HepG2 (cell line): Measurements from ENCODE around the gene ARHGAP35. TPM values are rescaled to one million over a fixed set of nuclear protein-coding genes. Genes with fewer than 3 reads are reported as not detected.

ENCODE experiments used
- HMG20B ChIP-seq: conservative IDR thresholded peaks from 2 replicates; pipeline ENCODE4 v1.6.1; 2016; ENCODE audit warnings: missing genetic modification reagents, missing compliant biosample characterization
- JARID2 ChIP-seq: sonication (generic); formaldehyde crosslinking; IDR thresholded peaks from 2 replicates; pipeline ENCODE4 v1.8.1; 2023; ENCODE audit warnings: missing genetic modification reagents, inconsistent platforms; ENCODE audit not compliant: insufficient replicate concordance
- MAX ChIP-seq: IDR thresholded peaks from 2 replicates; pipeline ENCODE4 v1.6.1; 2012; ENCODE audit warnings: inconsistent platforms
- POGZ ChIP-seq: sonication (generic); formaldehyde crosslinking; IDR thresholded peaks from 2 replicates; pipeline ENCODE4 v1.4.0; 2020; ENCODE audit warnings: mild to moderate bottlenecking, missing genetic modification reagents
- RAD21 ChIP-seq: fragments of 450-650 bp; formaldehyde crosslinking; IDR thresholded peaks from 2 replicates; pipeline ENCODE4 v1.5.0; 2020; ENCODE audit warnings: mild to moderate bottlenecking
- TCF7 ChIP-seq: sonication (generic); IDR thresholded peaks from 2 replicates; pipeline ENCODE4 v1.6.1; 2016; ENCODE audit warnings: antibody characterized with exemption, low read depth
- YEATS4 ChIP-seq: sonication (generic); formaldehyde crosslinking; IDR thresholded peaks from 2 replicates; pipeline ENCODE4 v1.4.0; 2020; ENCODE audit warnings: missing genetic modification reagents, borderline replicate concordance
- ZNF138 ChIP-seq: sonication (generic); formaldehyde crosslinking; IDR thresholded peaks from 2 replicates; pipeline ENCODE4 v1.5.0; 2020; ENCODE audit warnings: mild to moderate bottlenecking, low read depth, missing genetic modification reagents
- ZNF317 ChIP-seq: sonication (generic); formaldehyde crosslinking; IDR thresholded peaks from 2 replicates; pipeline ENCODE4 v1.5.0; 2020; ENCODE audit warnings: mild to moderate bottlenecking, missing genetic modification reagents
- ZNF503 ChIP-seq: sonication (generic); formaldehyde crosslinking; IDR thresholded peaks from 2 replicates; pipeline ENCODE4 v1.4.0; 2020; ENCODE audit warnings: missing genetic modification reagents
- ZNF792 ChIP-seq: IDR thresholded peaks from 2 replicates; pipeline ENCODE4 v1.6.1; 2016
- ZNF816 ChIP-seq: sonication (generic); formaldehyde crosslinking; IDR thresholded peaks from 2 replicates; pipeline ENCODE4 v1.8.0; 2022; ENCODE audit warnings: missing genetic modification reagents, mild to moderate bottlenecking, borderline replicate concordance
- ZNF878 ChIP-seq: sonication (generic); formaldehyde crosslinking; IDR thresholded peaks from 2 replicates; pipeline ENCODE4 v1.8.1; 2023; ENCODE audit warnings: mild to moderate bottlenecking, missing genetic modification reagents, moderate library complexity
- polyA plus RNA-seq, 8 experiments: library from polyadenylated mRNA; depleted of rRNA in 3 of 8; stranded (reverse) in 7 of 8; unstranded in 1 of 8; fragments of >200 nt; fragmentation: Illumina TruSeq in 4 of 8; extraction: Trizol in 4 of 8; gene quantifications; 2 replicates each; pipeline versions ENCODE4 v1.2.1 to v1.2.3, GENCODE V29; 2011 to 2016; ENCODE audit warnings: low read depth in 4 of 8, missing spikeins in 1 of 8, mixed read lengths in 1 of 8; ENCODE audit not compliant: insufficient read depth in 1 of 8
- total RNA-seq, 5 experiments: library from RNA; depleted of rRNA; stranded (reverse); fragments of >200 nt; fragmentation: Illumina TruSeq; extraction: Trizol; gene quantifications; 2 replicates each; pipeline ENCODE4 v1.2.3, GENCODE V29; 2016; ENCODE audit warnings: low read depth in 1 of 5
- TF ChIP-seq, protein P1 (sequence below): sonication (generic); formaldehyde crosslinking; IDR thresholded peaks from 2 replicates; pipeline ENCODE4 v1.4.0; 2020; ENCODE audit warnings: missing genetic modification reagents, low read depth, mild to moderate bottlenecking, borderline replicate concordance
- TF ChIP-seq, protein P2 (sequence below): sonication (generic); formaldehyde crosslinking; IDR thresholded peaks from 2 replicates; pipeline ENCODE4 v1.8.0; 2022; ENCODE audit warnings: missing genetic modification reagents, mild to moderate bottlenecking, moderate library complexity, borderline replicate concordance
- TF ChIP-seq, protein P3 (sequence below): sonication (generic); formaldehyde crosslinking; IDR thresholded peaks from 2 replicates; pipeline ENCODE4 v1.4.0; 2020; ENCODE audit warnings: missing genetic modification reagents
- TF ChIP-seq, protein P4 (sequence below): sonication (generic); formaldehyde crosslinking; IDR thresholded peaks from 2 replicates; pipeline ENCODE4 v1.5.1; 2020; ENCODE audit warnings: missing genetic modification reagents, mild to moderate bottlenecking, borderline replicate concordance

ARHGAP35 gene
- total and polyA plus RNA-seq, 2 of the 13 experiments (the other 11 are each of a cell fraction or from before 2014, with no cell fraction given), result 30.1 to 30.2 TPM

DNA sequence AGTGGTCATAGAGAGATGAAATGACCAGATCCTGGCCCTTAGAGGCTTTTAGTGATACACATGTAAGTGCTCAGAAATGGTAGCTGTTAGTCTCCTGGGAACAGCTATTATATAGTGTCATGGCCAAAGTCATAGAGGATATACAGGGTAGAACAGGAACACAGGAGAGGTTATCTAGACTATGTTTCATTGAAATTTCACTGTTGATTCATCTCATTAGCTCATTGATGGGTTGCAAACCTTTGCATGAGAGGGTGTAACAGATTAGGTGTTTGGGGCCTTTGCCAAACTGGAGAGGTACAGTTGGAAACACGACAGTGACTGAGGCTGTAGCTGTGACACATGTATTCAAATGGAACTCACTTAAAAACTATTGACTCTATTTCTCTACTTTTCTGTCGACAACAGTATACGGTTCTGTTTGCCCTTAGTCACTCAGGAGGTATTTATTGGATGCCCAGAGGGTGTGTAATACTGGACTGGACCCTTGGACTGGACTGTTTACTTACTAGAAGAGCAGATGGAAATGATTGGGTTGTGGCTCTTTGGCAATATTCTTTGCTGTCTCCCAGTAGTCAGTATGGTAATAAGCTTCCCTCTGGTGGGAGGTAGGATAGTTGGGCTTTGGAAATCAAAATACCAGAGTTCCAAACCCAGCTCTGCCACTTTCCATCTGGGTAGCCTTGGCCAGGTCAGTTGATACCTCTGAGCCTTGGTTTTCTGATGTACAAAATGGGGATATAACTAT, 29.8 kb downstream of the ARHGAP35 start (continued):
- TF ChIP-seq ZNF138 (no peak), ZNF816 (no peak; the same call in 1 of the 2 replicates), TCF7 (no peak), POGZ (CRISPR knock-in tag) (peak; percentile 78), ZNF878 (0 out of 2 replicates have a peak, but pooled peaks have one; percentile 36), ZNF503 (CRISPR knock-in tag) (peak; percentile 51; the same call in 1 of the 2 replicates), HMG20B (peak; percentile 44; the same call in 1 of the 2 replicates), ZNF317 (CRISPR knock-in tag) (peak; percentile 70; the same call in 1 of the 2 replicates), YEATS4 (peak; percentile 27; the same call in 1 of the 2 replicates), ZNF792 (CRISPR knock-in tag) (peak; percentile 72; the same call in 1 of the 2 replicates), MAX (peak; percentile 55; the same call in 1 of the 2 replicates), RAD21 (peak; percentile 67), JARID2 (CRISPR knock-in tag) (no peak)
- TF ChIP-seq, protein P1, sequence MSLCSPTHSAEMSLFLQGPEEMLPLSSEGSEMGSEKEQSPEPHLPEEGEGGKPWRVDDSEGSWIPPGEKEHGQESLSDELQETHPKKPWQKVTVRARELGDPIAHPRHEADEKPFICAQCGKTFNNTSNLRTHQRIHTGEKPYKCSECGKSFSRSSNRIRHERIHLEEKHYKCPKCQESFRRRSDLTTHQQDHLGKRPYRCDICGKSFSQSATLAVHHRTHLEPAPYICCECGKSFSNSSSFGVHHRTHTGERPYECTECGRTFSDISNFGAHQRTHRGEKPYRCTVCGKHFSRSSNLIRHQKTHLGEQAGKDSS (CRISPR knock-in tag), result peak; percentile 67; the same call in 1 of the 2 replicates
- TF ChIP-seq, protein P2, sequence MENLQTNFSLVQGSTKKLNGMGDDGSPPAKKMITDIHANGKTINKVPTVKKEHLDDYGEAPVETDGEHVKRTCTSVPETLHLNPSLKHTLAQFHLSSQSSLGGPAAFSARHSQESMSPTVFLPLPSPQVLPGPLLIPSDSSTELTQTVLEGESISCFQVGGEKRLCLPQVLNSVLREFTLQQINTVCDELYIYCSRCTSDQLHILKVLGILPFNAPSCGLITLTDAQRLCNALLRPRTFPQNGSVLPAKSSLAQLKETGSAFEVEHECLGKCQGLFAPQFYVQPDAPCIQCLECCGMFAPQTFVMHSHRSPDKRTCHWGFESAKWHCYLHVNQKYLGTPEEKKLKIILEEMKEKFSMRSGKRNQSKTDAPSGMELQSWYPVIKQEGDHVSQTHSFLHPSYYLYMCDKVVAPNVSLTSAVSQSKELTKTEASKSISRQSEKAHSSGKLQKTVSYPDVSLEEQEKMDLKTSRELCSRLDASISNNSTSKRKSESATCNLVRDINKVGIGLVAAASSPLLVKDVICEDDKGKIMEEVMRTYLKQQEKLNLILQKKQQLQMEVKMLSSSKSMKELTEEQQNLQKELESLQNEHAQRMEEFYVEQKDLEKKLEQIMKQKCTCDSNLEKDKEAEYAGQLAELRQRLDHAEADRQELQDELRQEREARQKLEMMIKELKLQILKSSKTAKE, result 0 out of 2 replicates have a peak, but pooled peaks have one; percentile 7
- TF ChIP-seq, protein P3, sequence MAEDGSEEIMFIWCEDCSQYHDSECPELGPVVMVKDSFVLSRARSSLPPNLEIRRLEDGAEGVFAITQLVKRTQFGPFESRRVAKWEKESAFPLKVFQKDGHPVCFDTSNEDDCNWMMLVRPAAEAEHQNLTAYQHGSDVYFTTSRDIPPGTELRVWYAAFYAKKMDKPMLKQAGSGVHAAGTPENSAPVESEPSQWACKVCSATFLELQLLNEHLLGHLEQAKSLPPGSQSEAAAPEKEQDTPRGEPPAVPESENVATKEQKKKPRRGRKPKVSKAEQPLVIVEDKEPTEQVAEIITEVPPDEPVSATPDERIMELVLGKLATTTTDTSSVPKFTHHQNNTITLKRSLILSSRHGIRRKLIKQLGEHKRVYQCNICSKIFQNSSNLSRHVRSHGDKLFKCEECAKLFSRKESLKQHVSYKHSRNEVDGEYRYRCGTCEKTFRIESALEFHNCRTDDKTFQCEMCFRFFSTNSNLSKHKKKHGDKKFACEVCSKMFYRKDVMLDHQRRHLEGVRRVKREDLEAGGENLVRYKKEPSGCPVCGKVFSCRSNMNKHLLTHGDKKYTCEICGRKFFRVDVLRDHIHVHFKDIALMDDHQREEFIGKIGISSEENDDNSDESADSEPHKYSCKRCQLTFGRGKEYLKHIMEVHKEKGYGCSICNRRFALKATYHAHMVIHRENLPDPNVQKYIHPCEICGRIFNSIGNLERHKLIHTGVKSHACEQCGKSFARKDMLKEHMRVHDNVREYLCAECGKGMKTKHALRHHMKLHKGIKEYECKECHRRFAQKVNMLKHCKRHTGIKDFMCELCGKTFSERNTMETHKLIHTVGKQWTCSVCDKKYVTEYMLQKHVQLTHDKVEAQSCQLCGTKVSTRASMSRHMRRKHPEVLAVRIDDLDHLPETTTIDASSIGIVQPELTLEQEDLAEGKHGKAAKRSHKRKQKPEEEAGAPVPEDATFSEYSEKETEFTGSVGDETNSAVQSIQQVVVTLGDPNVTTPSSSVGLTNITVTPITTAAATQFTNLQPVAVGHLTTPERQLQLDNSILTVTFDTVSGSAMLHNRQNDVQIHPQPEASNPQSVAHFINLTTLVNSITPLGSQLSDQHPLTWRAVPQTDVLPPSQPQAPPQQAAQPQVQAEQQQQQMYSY (CRISPR knock-in tag), result peak; percentile 96
- TF ChIP-seq, protein P4, sequence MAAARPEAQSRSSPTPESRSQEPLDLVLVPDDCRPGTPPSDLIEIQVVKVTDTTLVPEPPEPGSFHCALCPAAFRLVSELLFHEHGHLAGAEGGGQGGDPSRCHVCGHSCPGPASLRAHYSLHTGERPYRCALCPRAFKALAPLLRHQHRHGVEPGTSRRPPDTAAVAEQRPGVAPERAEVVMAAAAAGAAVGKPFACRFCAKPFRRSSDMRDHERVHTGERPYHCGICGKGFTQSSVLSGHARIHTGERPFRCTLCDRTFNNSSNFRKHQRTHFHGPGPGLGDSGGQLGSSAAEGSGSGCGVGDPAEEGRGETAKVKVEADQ (CRISPR knock-in tag), result no peak
